Measurements from ENCODE around the gene SELENOI.

- TF ChIP-seq, protein P1, sequence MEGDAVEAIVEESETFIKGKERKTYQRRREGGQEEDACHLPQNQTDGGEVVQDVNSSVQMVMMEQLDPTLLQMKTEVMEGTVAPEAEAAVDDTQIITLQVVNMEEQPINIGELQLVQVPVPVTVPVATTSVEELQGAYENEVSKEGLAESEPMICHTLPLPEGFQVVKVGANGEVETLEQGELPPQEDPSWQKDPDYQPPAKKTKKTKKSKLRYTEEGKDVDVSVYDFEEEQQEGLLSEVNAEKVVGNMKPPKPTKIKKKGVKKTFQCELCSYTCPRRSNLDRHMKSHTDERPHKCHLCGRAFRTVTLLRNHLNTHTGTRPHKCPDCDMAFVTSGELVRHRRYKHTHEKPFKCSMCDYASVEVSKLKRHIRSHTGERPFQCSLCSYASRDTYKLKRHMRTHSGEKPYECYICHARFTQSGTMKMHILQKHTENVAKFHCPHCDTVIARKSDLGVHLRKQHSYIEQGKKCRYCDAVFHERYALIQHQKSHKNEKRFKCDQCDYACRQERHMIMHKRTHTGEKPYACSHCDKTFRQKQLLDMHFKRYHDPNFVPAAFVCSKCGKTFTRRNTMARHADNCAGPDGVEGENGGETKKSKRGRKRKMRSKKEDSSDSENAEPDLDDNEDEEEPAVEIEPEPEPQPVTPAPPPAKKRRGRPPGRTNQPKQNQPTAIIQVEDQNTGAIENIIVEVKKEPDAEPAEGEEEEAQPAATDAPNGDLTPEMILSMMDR (IDR thresholded peaks at IDR 0.05; ENCODE audit: low read depth, low read length, poor library complexity, severe bottlenecking), result no peak
- no peak for TF ChIP-seq EZH2phosphoT487 (IDR thresholded peaks at IDR 0.05; ENCODE audit: borderline replicate concordance, low read length)
Measured at GRCh38 chr2:26395394-26395793, 49.5 kb downstream of the SELENOI start.

Measured in DOHH2 (cell line).